ENCODE data around the gene NAT9.

The NAT9 gene

GRCh38 chr17:74803971-74804370, 27.8 kb upstream of the NAT9 start:
- DNase-seq (ENCODE audit: low read depth), result no peak
- H3K4me3 ChIP-seq (ENCODE audit: low read length), result no peak overlapping the region
- no peak for TF ChIP-seq CTCF (conservative IDR thresholded peaks at IDR 0.05; ENCODE audit: low read depth, low read length)

GRCh38 chr17:74803388-74803930, 27.3 kb upstream of the NAT9 start:
- no peak for DNase-seq (ENCODE audit: low read depth)
- no peak overlapping the region for H3K4me3 ChIP-seq (ENCODE audit: low read length)
- TF ChIP-seq CTCF (conservative IDR thresholded peaks at IDR 0.05; ENCODE audit: low read depth, low read length), result no peak

GRCh38 chr17:74801896-74802295, 25.8 kb upstream of the NAT9 start:
- no peak for DNase-seq (ENCODE audit: low read depth)
- H3K4me3 ChIP-seq (ENCODE audit: low read length), result no peak overlapping the region
- TF ChIP-seq CTCF (conservative IDR thresholded peaks at IDR 0.05; ENCODE audit: low read depth, low read length), result no peak

- TF ChIP-seq CTCF (conservative IDR thresholded peaks at IDR 0.05; ENCODE audit: low read depth, low read length), result no peak
- H3K4me3 ChIP-seq (ENCODE audit: low read length), result no peak overlapping the region
- DNase-seq (ENCODE audit: low read depth), result no peak
These were observed 24.4 kb upstream of the NAT9 start for GRCh38 chr17:74800531-74800930.

GRCh38 chr17:74799097-74799496, 23.0 kb upstream of the NAT9 start:
- no peak for DNase-seq (ENCODE audit: low read depth)
- H3K4me3 ChIP-seq (ENCODE audit: low read length), result no peak overlapping the region
- no peak for TF ChIP-seq CTCF (conservative IDR thresholded peaks at IDR 0.05; ENCODE audit: low read depth, low read length)

- H3K4me3 ChIP-seq (ENCODE audit: low read length), result no peak overlapping the region
- no peak for TF ChIP-seq CTCF (conservative IDR thresholded peaks at IDR 0.05; ENCODE audit: low read depth, low read length)
- no peak for DNase-seq (ENCODE audit: low read depth)
These were observed 22.1 kb upstream of the NAT9 start for GRCh38 chr17:74798239-74798707.

- no peak for TF ChIP-seq CTCF (conservative IDR thresholded peaks at IDR 0.05; ENCODE audit: low read depth, low read length)
These were observed 21.7 kb upstream of the NAT9 start for GRCh38 chr17:74797824-74798223.

More at GRCh38 chr17:74797824-74798223, 21.7 kb upstream of the NAT9 start:
- H3K4me3 ChIP-seq (ENCODE audit: low read length), result no peak overlapping the region
- no peak for DNase-seq (ENCODE audit: low read depth)
